Prostate gland (tissue), 2 donors: ENCODE measurements around the gene GLIS1. TPM values are rescaled to one million over a fixed set of nuclear protein-coding genes. Genes with fewer than 3 reads are reported as not detected.

Experiments used
- DNase-seq: peaks from one replicate; pipeline ENCODE4 v3.0.0-alpha.2; 2019; ENCODE audit warnings: low spot score
- H3K27ac ChIP-seq, 2 donors: fragments of 200-600 bp; sonication (generic); 2 replicates each; pipeline ENCODE4 v1.5.1; 2017 to 2019
- H3K27me3 ChIP-seq: fragments of 200-600 bp; sonication (generic); replicated peaks from 2 replicates; pipeline ENCODE4 v1.5.1; 2019; ENCODE audit not compliant: insufficient read depth
- H3K36me3 ChIP-seq, 2 donors: fragments of 200-600 bp; sonication (generic); 1 replicate in 1 of 2; 2 replicates in 1 of 2; pipeline versions ENCODE4 v1.5.1 to v1.8.1; 2017 to 2019
- H3K4me1 ChIP-seq: fragments of 200-600 bp; sonication (generic); replicated peaks from 2 replicates; pipeline ENCODE4 v1.5.1; 2019
- H3K4me3 ChIP-seq, 2 donors: fragments of 200-600 bp; sonication (generic); 2 replicates each; pipeline ENCODE4 v1.5.1; 2017 to 2019
- H3K9me3 ChIP-seq: fragments of 200-600 bp; sonication (generic); 2 replicates; pipeline ENCODE4 v1.5.1; 2017
- CTCF ChIP-seq, 4 experiments: fragments of 200-600 bp in 2 of 4; fragments of 450-650 bp in 2 of 4; sonication (generic) in 2 of 4; IDR thresholded peaks; 1 replicate in 3 of 4; 2 replicates in 1 of 4; pipeline ENCODE4 v1.5.1; 2016 to 2019; ENCODE audit warnings: antibody characterized with exemption in 4 of 4, mild to moderate bottlenecking in 2 of 4, moderate library complexity in 2 of 4
- POLR2A ChIP-seq: fragments of 450-650 bp; IDR thresholded peaks from one replicate; pipeline ENCODE4 v1.6.1; 2016; ENCODE audit warnings: antibody characterized with exemption, mild to moderate bottlenecking
- POLR2AphosphoS5 ChIP-seq: sonication (generic); formaldehyde crosslinking; IDR thresholded peaks from one replicate; pipeline ENCODE4 v1.6.1; 2017; ENCODE audit warnings: antibody characterized with exemption
- WGBS: methylation state at CpG from one replicate; pipeline ENCODE4 v1.1.5; 2018; 5-methylcytosine and 5-hydroxymethylcytosine counted together
- intact Hi-C: fragments of 100-400 bp; cut with DNase I; formaldehyde crosslinking; loops from one replicate; pipeline ENCODE4 v1.14.2; 2022
- total RNA-seq, 2 donors: library from RNA; depleted of rRNA; stranded (reverse); fragments of >200 nt; gene quantifications; one replicate each; pipeline ENCODE4 v1.1.0, GENCODE V29; 2016

Gene GLIS1
- total RNA-seq, 2 donors from 2014 or later: 1.1 to 8.1 TPM

GRCh38 chr1:53600001-53600400 lies 139.0 kb downstream of the GLIS1 start:
- WGBS: 52% methylated on average over 5 of the region's 5 CpGs
- intact Hi-C loops: no loop called here
- no peaks in the 10 kb centered on the region for H3K36me3 ChIP-seq
- H3K4me1 ChIP-seq: no peaks in the 10 kb centered on the region
- no peak for DNase-seq
- TF ChIP-seq POLR2AphosphoS5: no peak
- no peak for TF ChIP-seq CTCF (IDR thresholded peaks at IDR 0.05)
- TF ChIP-seq POLR2A: no peak
- no peaks in the 10 kb centered on the region for H3K9me3 ChIP-seq
- H3K4me3 ChIP-seq: no peak overlapping the region
- no peaks in the 10 kb centered on the region for H3K27me3 ChIP-seq
- no peak overlapping the region for H3K27ac ChIP-seq

- WGBS: 96% methylated on average over 4 of the region's 4 CpGs
- Histone ChIP-seq H3K27ac (no peak overlapping the region), H3K4me1 (no peaks in the 10 kb centered on the region), H3K27me3 (no peaks in the 10 kb centered on the region), H3K9me3 (no peaks in the 10 kb centered on the region), H3K36me3 (no peaks in the 10 kb centered on the region), H3K4me3 (no peak overlapping the region)
- no peak for TF ChIP-seq POLR2AphosphoS5
- TF ChIP-seq CTCF (IDR thresholded peaks at IDR 0.05): no peak
- no peak for TF ChIP-seq POLR2A
- intact Hi-C loops: no loop called here
- DNase-seq: no peak
Measured at GRCh38 chr1:53599481-53599880, 139.5 kb downstream of the GLIS1 start.

- Histone ChIP-seq H3K27ac (no peak overlapping the region), H3K4me3 (no peak overlapping the region), H3K9me3 (no peaks in the 10 kb centered on the region), H3K36me3 (no peaks in the 10 kb centered on the region), H3K4me1 (no peaks in the 10 kb centered on the region), H3K27me3 (no peaks in the 10 kb centered on the region)
- no peak for DNase-seq
- WGBS: 89% methylated on average over 4 of the region's 4 CpGs
- no peak for TF ChIP-seq CTCF (IDR thresholded peaks at IDR 0.05)
- intact Hi-C loops: no loop called here
Measured at GRCh38 chr1:53598966-53599365, 140.0 kb downstream of the GLIS1 start.

GRCh38 chr1:53595906-53596305 lies 143.1 kb downstream of the GLIS1 start:
- Histone ChIP-seq H3K27ac (no peak overlapping the region), H3K36me3 (no peaks in the 10 kb centered on the region), H3K4me1 (peaks cover 3% of the 10 kb centered on the region), H3K27me3 (no peaks in the 10 kb centered on the region), H3K4me3 (no peak overlapping the region), H3K9me3 (no peaks in the 10 kb centered on the region)
- intact Hi-C loops: no loop called here
- WGBS: over 99% methylated on average over 7 of the region's 7 CpGs
- DNase-seq: no peak
- TF ChIP-seq POLR2A: no peak

- TF ChIP-seq POLR2A (no peak), POLR2AphosphoS5 (no peak)
- WGBS: 95% methylated on average over 31 of the region's 31 CpGs
- no peak overlapping the region for H3K4me3 ChIP-seq
- H3K27ac ChIP-seq: no peak overlapping the region
- no peaks in the 10 kb centered on the region for H3K27me3 ChIP-seq
- intact Hi-C loops: no loop called here
- DNase-seq: no peak
- H3K36me3 ChIP-seq: no peaks in the 10 kb centered on the region
- peaks cover 3% of the 10 kb centered on the region for H3K4me1 ChIP-seq
- H3K9me3 ChIP-seq: no peaks in the 10 kb centered on the region
Measured at GRCh38 chr1:53594391-53595180, 144.4 kb downstream of the GLIS1 start.

- no peaks in the 10 kb centered on the region for H3K27me3 ChIP-seq
- H3K4me3 ChIP-seq: no peak overlapping the region
- WGBS: 84% methylated on average over 26 of the region's 27 CpGs
- TF ChIP-seq POLR2AphosphoS5 (no peak), CTCF (IDR thresholded peaks at IDR 0.05) (peak in 1 of 4 experiments; percentile 5)
- no peaks in the 10 kb centered on the region for H3K9me3 ChIP-seq
- no peak for DNase-seq
- intact Hi-C loops: no loop called here
- H3K4me1 ChIP-seq: peaks cover 3% of the 10 kb centered on the region
- H3K27ac ChIP-seq: no peak overlapping the region
- no peaks in the 10 kb centered on the region for H3K36me3 ChIP-seq
Measured at GRCh38 chr1:53593758-53594380, 145.1 kb downstream of the GLIS1 start.
